ENCODE data around the gene SEPTIN6.
"Not testable (repeated sequence)": the region's sequence is repeated elsewhere in the genome, so short reads cannot be mapped to it uniquely, and the experiment has no call there.

Gene SEPTIN6

GRCh38 chrX:119682019-119682989 is 10.7 kb downstream of the SEPTIN6 start:
- Histone ChIP-seq H3K27me3 (ENCODE audit: control insufficient read depth in 2 of 2, insufficient read depth in 2 of 2, low read length in 2 of 2) (no peaks in the 10 kb centered on the region), H3K27ac (ENCODE audit: low read depth in 2 of 2, low read length in 2 of 2) (peak overlapping the region; percentile 54 to 61), H3K9ac (ENCODE audit: low read depth in 1 of 2, low read length in 2 of 2) (peak overlapping the region in 1 of 2 donors; percentile 44), H3K4me1 (ENCODE audit: control insufficient read depth in 2 of 2, insufficient read depth in 2 of 2, low read length in 2 of 2) (peaks cover 10 to 13% of the 10 kb centered on the region in 2 donors), H3K9me3 (ENCODE audit: control insufficient read depth in 2 of 2, low read length in 2 of 2) (no peaks in the 10 kb centered on the region), H3K4me3 (ENCODE audit: low read length in 2 of 2) (peak overlapping the region in 1 of 2 donors; percentile 1), H3K36me3 (ENCODE audit: control insufficient read depth in 2 of 2, insufficient read depth in 2 of 2, low read length in 2 of 2) (no peaks in the 10 kb centered on the region)

GRCh38 chrX:119677654-119677981 is 15.3 kb downstream of the SEPTIN6 start:
- no peak overlapping the region for H3K9ac ChIP-seq (ENCODE audit: low read depth in 1 of 2, low read length in 2 of 2)
- no peaks in the 10 kb centered on the region for H3K9me3 ChIP-seq (ENCODE audit: control insufficient read depth in 2 of 2, low read length in 2 of 2)
- H3K36me3 ChIP-seq (ENCODE audit: control insufficient read depth in 2 of 2, insufficient read depth in 2 of 2, low read length in 2 of 2), result no peaks in the 10 kb centered on the region
- peak overlapping the region in 1 of 2 donors; percentile 43 for H3K27ac ChIP-seq (ENCODE audit: low read depth in 2 of 2, low read length in 2 of 2)
- H3K4me1 ChIP-seq (ENCODE audit: control insufficient read depth in 2 of 2, insufficient read depth in 2 of 2, low read length in 2 of 2), result peaks cover 0 to 2% of the 10 kb centered on the region in 2 donors
- no peak overlapping the region for H3K4me3 ChIP-seq (ENCODE audit: low read length in 2 of 2)
- no peaks in the 10 kb centered on the region for H3K27me3 ChIP-seq (ENCODE audit: control insufficient read depth in 2 of 2, insufficient read depth in 2 of 2, low read length in 2 of 2)

- H3K4me3 ChIP-seq (ENCODE audit: low read length in 2 of 2), result no peak overlapping the region
- H3K27ac ChIP-seq (ENCODE audit: low read depth in 2 of 2, low read length in 2 of 2), result peak overlapping the region in 1 of 2 donors; percentile 43
- H3K27me3 ChIP-seq (ENCODE audit: control insufficient read depth in 2 of 2, insufficient read depth in 2 of 2, low read length in 2 of 2), result no peaks in the 10 kb centered on the region
- H3K36me3 ChIP-seq (ENCODE audit: control insufficient read depth in 2 of 2, insufficient read depth in 2 of 2, low read length in 2 of 2), result no peaks in the 10 kb centered on the region
- H3K4me1 ChIP-seq (ENCODE audit: control insufficient read depth in 2 of 2, insufficient read depth in 2 of 2, low read length in 2 of 2), result peaks cover 0 to 2% of the 10 kb centered on the region in 2 donors
- H3K9me3 ChIP-seq (ENCODE audit: control insufficient read depth in 2 of 2, low read length in 2 of 2), result no peaks in the 10 kb centered on the region
- no peak overlapping the region for H3K9ac ChIP-seq (ENCODE audit: low read depth in 1 of 2, low read length in 2 of 2)
These were observed 15.9 kb downstream of the SEPTIN6 start for GRCh38 chrX:119676949-119677653.

- H3K4me1 ChIP-seq (ENCODE audit: control insufficient read depth in 2 of 2, insufficient read depth in 2 of 2, low read length in 2 of 2), result peaks cover 0 to 2% of the 10 kb centered on the region in 2 donors
- no peak overlapping the region for H3K9ac ChIP-seq (ENCODE audit: low read depth in 1 of 2, low read length in 2 of 2)
- H3K27me3 ChIP-seq (ENCODE audit: control insufficient read depth in 2 of 2, insufficient read depth in 2 of 2, low read length in 2 of 2), result no peaks in the 10 kb centered on the region
- H3K4me3 ChIP-seq (ENCODE audit: low read length in 2 of 2), result no peak overlapping the region
- H3K27ac ChIP-seq (ENCODE audit: low read depth in 2 of 2, low read length in 2 of 2), result no peak overlapping the region
- H3K9me3 ChIP-seq (ENCODE audit: control insufficient read depth in 2 of 2, low read length in 2 of 2), result no peaks in the 10 kb centered on the region
- peaks cover 0 to 5% of the 10 kb centered on the region in 2 donors for H3K36me3 ChIP-seq (ENCODE audit: control insufficient read depth in 2 of 2, insufficient read depth in 2 of 2, low read length in 2 of 2)
These were observed 19.6 kb downstream of the SEPTIN6 start for GRCh38 chrX:119673336-119673735.

- Histone ChIP-seq H3K9me3 (ENCODE audit: control insufficient read depth in 2 of 2, low read length in 2 of 2) (no peaks in the 10 kb centered on the region), H3K36me3 (ENCODE audit: control insufficient read depth in 2 of 2, insufficient read depth in 2 of 2, low read length in 2 of 2) (peaks cover 0 to 5% of the 10 kb centered on the region in 2 donors), H3K4me1 (ENCODE audit: control insufficient read depth in 2 of 2, insufficient read depth in 2 of 2, low read length in 2 of 2) (peaks cover under 1 to 2% of the 10 kb centered on the region in 2 donors), H3K9ac (ENCODE audit: low read depth in 1 of 2, low read length in 2 of 2) (no peak overlapping the region), H3K27me3 (ENCODE audit: control insufficient read depth in 2 of 2, insufficient read depth in 2 of 2, low read length in 2 of 2) (no peaks in the 10 kb centered on the region), H3K27ac (ENCODE audit: low read depth in 2 of 2, low read length in 2 of 2) (no peak overlapping the region), H3K4me3 (ENCODE audit: low read length in 2 of 2) (no peak overlapping the region)
These were observed 20.5 kb downstream of the SEPTIN6 start for GRCh38 chrX:119672426-119672825.

- Histone ChIP-seq H3K4me3 (ENCODE audit: low read length in 2 of 2) (no peak overlapping the region), H3K36me3 (ENCODE audit: control insufficient read depth in 2 of 2, insufficient read depth in 2 of 2, low read length in 2 of 2) (peaks cover 0 to 5% of the 10 kb centered on the region in 2 donors), H3K27ac (ENCODE audit: low read depth in 2 of 2, low read length in 2 of 2) (peak overlapping the region in 1 of 2 donors; percentile 40), H3K4me1 (ENCODE audit: control insufficient read depth in 2 of 2, insufficient read depth in 2 of 2, low read length in 2 of 2) (peaks cover 3 to 5% of the 10 kb centered on the region in 2 donors), H3K9ac (ENCODE audit: low read depth in 1 of 2, low read length in 2 of 2) (no peak overlapping the region), H3K27me3 (ENCODE audit: control insufficient read depth in 2 of 2, insufficient read depth in 2 of 2, low read length in 2 of 2) (no peaks in the 10 kb centered on the region), H3K9me3 (ENCODE audit: control insufficient read depth in 2 of 2, low read length in 2 of 2) (no peaks in the 10 kb centered on the region)
These were observed 23.4 kb downstream of the SEPTIN6 start for GRCh38 chrX:119669424-119670037.

GRCh38 chrX:119667111-119667878 is 25.7 kb downstream of the SEPTIN6 start:
- H3K27me3 ChIP-seq (ENCODE audit: control insufficient read depth in 2 of 2, insufficient read depth in 2 of 2, low read length in 2 of 2), result no peaks in the 10 kb centered on the region
- peaks cover 3 to 5% of the 10 kb centered on the region in 2 donors for H3K4me1 ChIP-seq (ENCODE audit: control insufficient read depth in 2 of 2, insufficient read depth in 2 of 2, low read length in 2 of 2)
- no peak overlapping the region for H3K27ac ChIP-seq (ENCODE audit: low read depth in 2 of 2, low read length in 2 of 2)
- no peak overlapping the region for H3K9ac ChIP-seq (ENCODE audit: low read depth in 1 of 2, low read length in 2 of 2)
- peaks cover 0 to 5% of the 10 kb centered on the region in 2 donors for H3K36me3 ChIP-seq (ENCODE audit: control insufficient read depth in 2 of 2, insufficient read depth in 2 of 2, low read length in 2 of 2)
- no peaks in the 10 kb centered on the region for H3K9me3 ChIP-seq (ENCODE audit: control insufficient read depth in 2 of 2, low read length in 2 of 2)
- no peak overlapping the region for H3K4me3 ChIP-seq (ENCODE audit: low read length in 2 of 2)

GRCh38 chrX:119664877-119665276 is 28.1 kb downstream of the SEPTIN6 start:
- not testable (repeated sequence) for H3K4me3 ChIP-seq (ENCODE audit: low read length in 2 of 2); H3K4me1 ChIP-seq (ENCODE audit: control insufficient read depth in 2 of 2, insufficient read depth in 2 of 2, low read length in 2 of 2); H3K27me3 ChIP-seq (ENCODE audit: control insufficient read depth in 2 of 2, insufficient read depth in 2 of 2, low read length in 2 of 2); H3K9ac ChIP-seq (ENCODE audit: low read depth in 1 of 2, low read length in 2 of 2); H3K36me3 ChIP-seq (ENCODE audit: control insufficient read depth in 2 of 2, insufficient read depth in 2 of 2, low read length in 2 of 2); H3K9me3 ChIP-seq (ENCODE audit: control insufficient read depth in 2 of 2, low read length in 2 of 2); H3K27ac ChIP-seq (ENCODE audit: low read depth in 2 of 2, low read length in 2 of 2)

- H3K9ac ChIP-seq (ENCODE audit: low read depth in 1 of 2, low read length in 2 of 2), result no peak overlapping the region
- no peaks in the 10 kb centered on the region for H3K27me3 ChIP-seq (ENCODE audit: control insufficient read depth in 2 of 2, insufficient read depth in 2 of 2, low read length in 2 of 2)
- H3K9me3 ChIP-seq (ENCODE audit: control insufficient read depth in 2 of 2, low read length in 2 of 2), result no peaks in the 10 kb centered on the region
- H3K27ac ChIP-seq (ENCODE audit: low read depth in 2 of 2, low read length in 2 of 2), result no peak overlapping the region
- H3K4me3 ChIP-seq (ENCODE audit: low read length in 2 of 2), result no peak overlapping the region
- H3K36me3 ChIP-seq (ENCODE audit: control insufficient read depth in 2 of 2, insufficient read depth in 2 of 2, low read length in 2 of 2), result no peaks in the 10 kb centered on the region
- no peaks in the 10 kb centered on the region for H3K4me1 ChIP-seq (ENCODE audit: control insufficient read depth in 2 of 2, insufficient read depth in 2 of 2, low read length in 2 of 2)
These were observed 31.5 kb downstream of the SEPTIN6 start for GRCh38 chrX:119661486-119661885.

All from mucosa of rectum (tissue), 2 donors.